Effector memory CD8-positive, alpha-beta T cell (primary cell): ENCODE data around the gene CFDP1.

Experiments
- ATAC-seq: fragments of 150-1000 bp; cut with Tn5 transposase; replicated peaks from 2 replicates; pipeline ENCODE4 v1.10.0; 2021; ENCODE audit warnings: mild to moderate bottlenecking, moderate library complexity
- DNase-seq, 3 experiments: peaks; one replicate each; pipeline ENCODE4 v3.0.0; 2021
- H3K27ac Mint-ChIP-seq, 2 donors: one replicate each; pipeline ENCODE4 v1.8.0; 2022; ENCODE audit warnings: mild to moderate bottlenecking in 2 of 2, mixed read lengths in 2 of 2, moderate library complexity in 2 of 2
- H3K27me3 Mint-ChIP-seq, 2 donors: one replicate each; pipeline ENCODE4 v1.8.0; 2022; ENCODE audit warnings: mixed read lengths in 2 of 2
- H3K36me3 Mint-ChIP-seq: one replicate; pipeline ENCODE4 v1.8.0; 2022; ENCODE audit warnings: mild to moderate bottlenecking, moderate library complexity, mixed read lengths; ENCODE audit not compliant: insufficient read depth
- H3K4me1 Mint-ChIP-seq, 2 donors: one replicate each; pipeline ENCODE4 v1.8.0; 2022; ENCODE audit warnings: low read depth in 2 of 2, mixed read lengths in 2 of 2
- H3K4me3 Mint-ChIP-seq, 2 donors: one replicate each; pipeline ENCODE4 v1.8.0; 2022; ENCODE audit warnings: mild to moderate bottlenecking in 2 of 2, mixed read lengths in 2 of 2, moderate library complexity in 2 of 2
- H3K9me3 Mint-ChIP-seq, 2 donors: one replicate each; pipeline ENCODE4 v1.8.0; 2022; ENCODE audit warnings: mixed read lengths in 2 of 2

Gene CFDP1

GRCh38 chr16:75311383-75311938, 121.8 kb downstream of the CFDP1 start:
- Mint-ChIP-seq H3K4me3 (no peak overlapping the region), H3K36me3 (no peaks in the 10 kb centered on the region), H3K4me1 (peaks cover 0 to 2% of the 10 kb centered on the region in 2 donors), H3K9me3 (no peaks in the 10 kb centered on the region), H3K27ac (no peak overlapping the region), H3K27me3 (no peaks in the 10 kb centered on the region)
- DNase-seq (no peak), ATAC-seq (no peak)

- DNase-seq (no peak), ATAC-seq (no peak)
- Mint-ChIP-seq H3K4me1 (peaks cover 0 to 6% of the 10 kb centered on the region in 2 donors), H3K9me3 (no peaks in the 10 kb centered on the region), H3K36me3 (no peaks in the 10 kb centered on the region), H3K27me3 (no peaks in the 10 kb centered on the region), H3K27ac (no peak overlapping the region), H3K4me3 (no peak overlapping the region)
These were observed 122.8 kb downstream of the CFDP1 start for GRCh38 chr16:75310541-75310940.

GRCh38 chr16:75309899-75310430, 123.3 kb downstream of the CFDP1 start:
- H3K4me3 Mint-ChIP-seq: no peak overlapping the region
- no peaks in the 10 kb centered on the region for H3K9me3 Mint-ChIP-seq

GRCh38 chr16:75309156-75309555, 124.1 kb downstream of the CFDP1 start:
- Mint-ChIP-seq H3K4me1 (peaks cover 0 to 6% of the 10 kb centered on the region in 2 donors), H3K9me3 (no peaks in the 10 kb centered on the region), H3K27me3 (no peaks in the 10 kb centered on the region), H3K27ac (no peak overlapping the region), H3K36me3 (peaks cover under 1% of the 10 kb centered on the region), H3K4me3 (no peak overlapping the region)
- ATAC-seq (no peak), DNase-seq (no peak)

More at GRCh38 chr16:75309899-75310430, 123.3 kb downstream of the CFDP1 start:
- peaks cover 0 to 6% of the 10 kb centered on the region in 2 donors for H3K4me1 Mint-ChIP-seq
- no peak for DNase-seq
- ATAC-seq: no peak
- H3K27ac Mint-ChIP-seq: no peak overlapping the region
- no peaks in the 10 kb centered on the region for H3K27me3 Mint-ChIP-seq
- no peaks in the 10 kb centered on the region for H3K36me3 Mint-ChIP-seq

- Mint-ChIP-seq H3K27ac (no peak overlapping the region), H3K4me3 (no peak overlapping the region), H3K4me1 (peaks cover 0 to 6% of the 10 kb centered on the region in 2 donors), H3K9me3 (no peaks in the 10 kb centered on the region), H3K27me3 (no peaks in the 10 kb centered on the region), H3K36me3 (peaks cover 4% of the 10 kb centered on the region)
- no peak for DNase-seq
- no peak for ATAC-seq
These were observed 125.3 kb downstream of the CFDP1 start for GRCh38 chr16:75308011-75308410.

GRCh38 chr16:75307506-75307905, 125.8 kb downstream of the CFDP1 start:
- Mint-ChIP-seq H3K27me3 (no peaks in the 10 kb centered on the region), H3K36me3 (peaks cover 6% of the 10 kb centered on the region), H3K4me1 (peaks cover 0 to 6% of the 10 kb centered on the region in 2 donors), H3K27ac (no peak overlapping the region), H3K9me3 (no peaks in the 10 kb centered on the region), H3K4me3 (no peak overlapping the region)
- ATAC-seq (no peak), DNase-seq (no peak)

GRCh38 chr16:75306099-75306762, 127.1 kb downstream of the CFDP1 start:
- no peaks in the 10 kb centered on the region for H3K27me3 Mint-ChIP-seq
- DNase-seq (no peak), ATAC-seq (no peak)
- no peaks in the 10 kb centered on the region for H3K9me3 Mint-ChIP-seq
- peaks cover 17% of the 10 kb centered on the region for H3K36me3 Mint-ChIP-seq
- H3K27ac Mint-ChIP-seq: no peak overlapping the region
- H3K4me3 Mint-ChIP-seq: no peak overlapping the region
- peaks cover 0 to 6% of the 10 kb centered on the region in 2 donors for H3K4me1 Mint-ChIP-seq

- H3K27ac Mint-ChIP-seq: no peak overlapping the region
- H3K4me3 Mint-ChIP-seq: no peak overlapping the region
- no peak for DNase-seq
- H3K9me3 Mint-ChIP-seq: no peaks in the 10 kb centered on the region
- H3K36me3 Mint-ChIP-seq: peaks cover 24% of the 10 kb centered on the region
- peaks cover 0 to 6% of the 10 kb centered on the region in 2 donors for H3K4me1 Mint-ChIP-seq
- no peaks in the 10 kb centered on the region for H3K27me3 Mint-ChIP-seq
- ATAC-seq: peak; percentile 27
These were observed 127.8 kb downstream of the CFDP1 start for GRCh38 chr16:75305364-75306098.

- Mint-ChIP-seq H3K36me3 (peaks cover 29% of the 10 kb centered on the region), H3K4me1 (peaks cover 0 to 4% of the 10 kb centered on the region in 2 donors), H3K27ac (no peak overlapping the region), H3K27me3 (no peaks in the 10 kb centered on the region), H3K4me3 (no peak overlapping the region), H3K9me3 (no peaks in the 10 kb centered on the region)
- DNase-seq: no peak
- no peak for ATAC-seq
These were observed 128.6 kb downstream of the CFDP1 start for GRCh38 chr16:75304521-75305363.

GRCh38 chr16:75301804-75302203, 131.5 kb downstream of the CFDP1 start:
- Mint-ChIP-seq H3K9me3 (no peaks in the 10 kb centered on the region), H3K27ac (no peak overlapping the region), H3K4me1 (peaks cover 0 to 4% of the 10 kb centered on the region in 2 donors), H3K4me3 (no peak overlapping the region), H3K36me3 (peaks cover 39% of the 10 kb centered on the region), H3K27me3 (no peaks in the 10 kb centered on the region)
- no peak for DNase-seq
- ATAC-seq: no peak

GRCh38 chr16:75298267-75298666, 135.0 kb downstream of the CFDP1 start:
- DNase-seq: no peak
- no peak for ATAC-seq
- Mint-ChIP-seq H3K27ac (no peak overlapping the region), H3K9me3 (no peaks in the 10 kb centered on the region), H3K4me1 (peaks cover 0 to 2% of the 10 kb centered on the region in 2 donors), H3K4me3 (no peak overlapping the region), H3K36me3 (peaks cover 36% of the 10 kb centered on the region), H3K27me3 (no peaks in the 10 kb centered on the region)

GRCh38 chr16:75296606-75297005, 136.7 kb downstream of the CFDP1 start:
- ATAC-seq (no peak), DNase-seq (no peak)
- H3K9me3 Mint-ChIP-seq: no peaks in the 10 kb centered on the region
- peaks cover 34% of the 10 kb centered on the region for H3K36me3 Mint-ChIP-seq
- H3K27me3 Mint-ChIP-seq: peaks cover 0 to 3% of the 10 kb centered on the region in 2 donors
- H3K4me3 Mint-ChIP-seq: no peak overlapping the region
- H3K27ac Mint-ChIP-seq: peak overlapping the region in 1 of 2 donors; percentile 17
- peaks cover 0 to 2% of the 10 kb centered on the region in 2 donors for H3K4me1 Mint-ChIP-seq
